KOPT-K1 (cell line): Measurements from ENCODE around the gene AKT2.

Experiments used
- H3K27ac ChIP-seq: fragments of 200-600 bp; sonication (generic); 2 replicates; pipeline ENCODE4 v1.5.1; 2016; ENCODE audit warnings: antibody characterized with exemption, mild to moderate bottlenecking, low read depth, low read length; ENCODE audit not compliant: poor library complexity, severe bottlenecking
- H3K36me3 ChIP-seq: fragments of 200-600 bp; sonication (generic); 2 replicates; pipeline ENCODE4 v1.5.1; 2017; ENCODE audit warnings: antibody characterized with exemption, mild to moderate bottlenecking, low read length, moderate library complexity; ENCODE audit not compliant: insufficient read depth
- H3K9me3 ChIP-seq: fragments of 200-600 bp; sonication (generic); 2 replicates; pipeline ENCODE4 v1.5.1; 2017; ENCODE audit warnings: antibody characterized with exemption, low read length, mild to moderate bottlenecking; ENCODE audit not compliant: insufficient read depth, poor library complexity, severe bottlenecking

The AKT2 gene

DNA sequence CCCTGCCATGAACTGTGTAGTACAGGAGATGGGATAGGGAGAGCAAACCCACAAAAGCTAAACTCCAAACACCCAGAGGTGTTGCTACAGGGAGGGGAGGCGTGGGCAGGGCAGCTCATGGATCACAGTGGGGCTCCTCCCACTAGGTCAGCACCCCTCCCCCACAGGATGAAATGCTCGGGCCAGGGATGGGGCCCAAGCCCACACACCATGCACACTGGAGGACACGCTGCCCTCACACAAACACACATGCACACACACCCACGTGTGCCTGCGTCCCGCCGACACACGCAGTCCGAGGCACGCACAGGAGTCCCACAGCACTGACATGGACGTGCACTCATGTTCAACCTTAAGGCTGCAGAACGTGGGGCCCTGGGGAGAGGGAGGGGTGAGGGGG lies 52.7 kb downstream of the AKT2 start:
- Histone ChIP-seq H3K27ac (no peak overlapping the region), H3K36me3 (peaks cover 45% of the 10 kb centered on the region), H3K9me3 (no peaks in the 10 kb centered on the region)

DNA sequence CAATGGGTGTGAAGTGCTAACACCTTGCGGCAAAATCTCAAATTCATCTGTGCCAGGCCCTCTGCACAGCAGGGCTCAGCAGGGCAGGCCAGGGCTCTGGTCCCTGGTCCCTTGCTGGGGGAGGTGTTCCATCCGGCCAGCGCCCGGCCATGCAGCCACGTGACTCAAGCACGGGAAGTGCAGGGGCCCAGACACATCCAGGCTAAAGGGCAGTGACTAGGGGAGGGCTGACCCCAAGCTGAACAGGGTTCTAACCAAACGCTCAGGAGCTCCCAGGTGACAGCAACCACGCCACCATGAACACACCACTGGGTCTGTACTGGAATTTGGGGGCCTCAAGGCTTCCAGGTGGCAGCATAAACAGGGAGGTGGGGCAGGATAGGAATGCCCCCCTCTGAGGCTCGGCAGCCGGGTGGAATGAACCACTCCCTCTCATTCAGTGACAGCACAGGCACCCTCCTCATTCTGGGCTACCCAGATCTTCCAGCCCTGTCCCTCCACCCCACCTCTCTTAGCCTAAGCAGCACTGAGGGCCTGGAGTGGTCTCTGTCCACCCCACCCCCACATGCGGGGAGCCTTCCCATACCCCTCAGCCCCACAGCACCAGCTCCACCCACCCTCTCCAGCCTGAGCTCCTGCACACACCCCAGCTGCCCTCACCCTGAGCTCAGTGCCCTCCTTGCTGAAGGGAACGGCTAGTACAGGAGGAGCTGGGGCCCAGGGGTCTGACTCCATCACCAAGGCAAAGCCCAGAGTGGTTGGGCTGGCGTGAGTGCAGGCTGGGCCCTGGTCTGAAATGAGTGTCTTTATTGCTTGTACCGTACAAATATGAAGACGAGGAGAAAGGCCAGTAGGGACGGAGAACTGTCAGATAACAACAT lies 53.4 kb downstream of the AKT2 start:
- Histone ChIP-seq H3K9me3 (no peaks in the 10 kb centered on the region), H3K27ac (no peak overlapping the region), H3K36me3 (peaks cover 39% of the 10 kb centered on the region)

DNA sequence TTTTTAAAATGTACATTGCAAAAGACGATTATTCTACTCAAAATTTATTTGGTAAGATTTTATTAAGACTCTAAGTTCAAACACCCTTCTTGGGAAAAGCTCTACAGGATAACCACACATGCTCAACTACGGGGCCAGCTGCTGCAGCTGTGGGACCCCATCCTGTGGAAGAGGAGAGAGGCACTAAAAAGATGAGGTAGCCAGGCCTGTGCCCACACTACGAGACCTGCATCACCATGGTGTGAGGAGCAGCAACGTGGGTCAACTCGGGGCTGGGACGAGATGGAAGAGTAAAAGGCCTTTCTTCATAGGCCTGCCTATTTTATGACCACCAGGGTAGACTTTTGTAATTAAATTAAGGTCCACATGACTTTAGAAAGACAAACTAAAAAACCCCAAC lies 54.1 kb downstream of the AKT2 start:
- no peaks in the 10 kb centered on the region for H3K9me3 ChIP-seq
- peaks cover 32% of the 10 kb centered on the region for H3K36me3 ChIP-seq
- H3K27ac ChIP-seq: no peak overlapping the region

GRCh38 chr19:40229926-40230417 lies 55.2 kb downstream of the AKT2 start:
- H3K27ac ChIP-seq: no peak overlapping the region
- peaks cover 21% of the 10 kb centered on the region for H3K36me3 ChIP-seq
- no peaks in the 10 kb centered on the region for H3K9me3 ChIP-seq

DNA sequence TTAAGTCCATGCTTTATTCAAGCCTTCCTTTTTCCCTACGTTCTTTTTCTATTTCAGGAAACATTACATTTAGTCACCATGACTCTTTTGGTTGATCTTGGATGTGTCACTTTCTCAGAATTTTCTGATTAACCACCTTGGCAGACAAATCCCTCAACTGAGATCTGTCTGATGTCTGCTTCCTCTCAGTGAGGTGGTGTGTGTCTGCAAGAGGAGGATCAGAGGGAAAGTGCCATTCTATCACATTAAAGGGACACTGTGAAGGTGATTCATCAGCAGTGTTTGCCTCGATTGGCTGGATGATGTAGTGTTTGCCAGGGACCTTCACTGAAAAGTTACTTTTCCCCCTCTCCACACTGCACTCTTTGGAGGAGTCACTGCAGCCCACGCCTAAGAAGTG lies 55.7 kb downstream of the AKT2 start:
- Histone ChIP-seq H3K27ac (no peak overlapping the region), H3K36me3 (peaks cover 16% of the 10 kb centered on the region), H3K9me3 (no peaks in the 10 kb centered on the region)

GRCh38 chr19:40228863-40229262 lies 56.3 kb downstream of the AKT2 start:
- Histone ChIP-seq H3K36me3 (peaks cover 10% of the 10 kb centered on the region; the same call in 1 of the 2 replicates), H3K9me3 (no peaks in the 10 kb centered on the region), H3K27ac (no peak overlapping the region)

- H3K36me3 ChIP-seq: peaks cover 5% of the 10 kb centered on the region; the same call in 1 of the 2 replicates
- no peak overlapping the region for H3K27ac ChIP-seq
Observed at GRCh38 chr19:40228346-40228745, 56.8 kb downstream of the AKT2 start.

GRCh38 chr19:40225440-40226305 lies 59.5 kb downstream of the AKT2 start:
- Histone ChIP-seq H3K9me3 (peaks cover 9% of the 10 kb centered on the region), H3K36me3 (no peaks in the 10 kb centered on the region), H3K27ac (no peak overlapping the region)

More at GRCh38 chr19:40228346-40228745, 56.8 kb downstream of the AKT2 start:
- no peaks in the 10 kb centered on the region for H3K9me3 ChIP-seq

DNA sequence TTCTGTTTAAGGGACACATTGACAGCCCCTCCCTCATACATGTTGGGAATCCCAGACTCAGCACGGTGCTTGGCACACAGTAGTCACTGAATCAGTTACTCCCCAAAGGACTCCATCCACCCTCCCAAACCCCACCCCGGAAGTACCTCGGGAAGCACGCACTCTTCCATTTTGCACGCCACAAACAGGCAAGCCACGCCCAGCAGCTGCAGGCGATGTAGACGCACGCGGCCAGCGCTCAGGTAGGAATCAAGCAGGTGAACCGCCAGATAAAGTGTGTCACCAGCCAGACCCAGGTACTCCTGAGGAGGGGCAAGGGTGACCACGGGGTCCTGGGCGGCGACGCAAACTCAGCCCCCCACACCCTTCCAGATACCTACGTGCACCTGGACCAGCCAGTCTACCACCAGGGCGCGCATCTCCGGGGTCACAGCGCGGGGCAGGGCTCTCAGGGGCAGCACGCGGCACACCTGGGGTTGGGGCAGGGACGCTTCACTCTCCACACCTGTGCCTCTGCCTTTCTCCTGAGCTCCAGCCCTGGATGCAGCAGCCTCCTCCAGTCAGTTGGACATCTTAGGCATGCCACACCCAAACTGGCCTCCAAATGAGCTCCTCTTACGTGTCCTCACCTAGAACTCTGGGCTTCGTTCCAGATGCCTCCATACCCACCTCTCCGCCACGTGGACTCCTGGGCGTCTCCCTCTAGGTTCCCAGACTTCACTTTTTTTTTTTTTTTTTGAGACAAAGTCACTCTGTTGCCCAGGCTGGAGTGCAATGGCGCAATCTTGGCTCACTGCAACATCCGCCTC lies 60.6 kb downstream of the AKT2 start:
- no peaks in the 10 kb centered on the region for H3K36me3 ChIP-seq
- no peak overlapping the region for H3K27ac ChIP-seq
- H3K9me3 ChIP-seq: peaks cover 9% of the 10 kb centered on the region

GRCh38 chr19:40223135-40223822 lies 61.9 kb downstream of the AKT2 start:
- Histone ChIP-seq H3K36me3 (no peaks in the 10 kb centered on the region), H3K9me3 (peaks cover 9% of the 10 kb centered on the region), H3K27ac (no peak overlapping the region)

GRCh38 chr19:40221858-40222619 lies 63.1 kb downstream of the AKT2 start:
- Histone ChIP-seq H3K27ac (no peak overlapping the region), H3K36me3 (no peaks in the 10 kb centered on the region), H3K9me3 (peaks cover 9% of the 10 kb centered on the region)

GRCh38 chr19:40220674-40221073 lies 64.5 kb downstream of the AKT2 start:
- Histone ChIP-seq H3K36me3 (no peaks in the 10 kb centered on the region), H3K27ac (no peak overlapping the region), H3K9me3 (peaks cover 9% of the 10 kb centered on the region)

DNA sequence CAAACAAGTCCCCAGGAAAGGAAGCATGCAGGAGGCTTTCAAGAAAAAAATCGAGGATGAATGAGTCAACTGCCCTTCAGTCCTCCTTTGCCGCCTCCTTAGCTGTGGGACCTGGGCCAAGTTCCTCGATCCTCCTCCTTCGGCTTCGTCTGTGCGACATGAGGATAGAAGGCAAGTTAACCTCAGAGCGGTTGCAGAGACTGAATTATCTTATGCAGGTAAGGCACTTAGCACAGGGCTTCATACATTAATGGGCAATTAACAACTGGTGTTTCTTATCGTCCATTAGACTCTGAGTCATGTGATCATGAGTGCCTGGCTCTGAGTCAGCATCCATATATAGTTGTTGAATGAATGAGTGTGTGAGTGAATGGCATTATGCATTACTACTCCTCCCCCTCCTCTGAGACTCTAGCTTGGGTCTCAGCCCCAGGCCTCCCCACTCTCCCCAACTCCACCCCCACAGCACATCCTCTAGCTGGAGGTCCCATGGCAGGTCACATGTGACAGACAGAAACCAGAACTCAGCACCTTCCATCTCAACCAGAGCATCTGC lies 65.3 kb downstream of the AKT2 start:
- H3K36me3 ChIP-seq: no peaks in the 10 kb centered on the region
- H3K9me3 ChIP-seq: peaks cover 9% of the 10 kb centered on the region
- no peak overlapping the region for H3K27ac ChIP-seq
